Smooth muscle cell of the brain vasculature (primary cell): ENCODE results near the gene CIAO2A.
"Not testable (repeated sequence)": the region's sequence is repeated elsewhere in the genome, so short reads cannot be mapped to it uniquely, and the experiment has no call there.

Experiments
- DNase-seq: peaks from one replicate; pipeline ENCODE4 v3.0.0-alpha.2; 2012; ENCODE audit warnings: low read depth, low spot score

Gene CIAO2A

DNA sequence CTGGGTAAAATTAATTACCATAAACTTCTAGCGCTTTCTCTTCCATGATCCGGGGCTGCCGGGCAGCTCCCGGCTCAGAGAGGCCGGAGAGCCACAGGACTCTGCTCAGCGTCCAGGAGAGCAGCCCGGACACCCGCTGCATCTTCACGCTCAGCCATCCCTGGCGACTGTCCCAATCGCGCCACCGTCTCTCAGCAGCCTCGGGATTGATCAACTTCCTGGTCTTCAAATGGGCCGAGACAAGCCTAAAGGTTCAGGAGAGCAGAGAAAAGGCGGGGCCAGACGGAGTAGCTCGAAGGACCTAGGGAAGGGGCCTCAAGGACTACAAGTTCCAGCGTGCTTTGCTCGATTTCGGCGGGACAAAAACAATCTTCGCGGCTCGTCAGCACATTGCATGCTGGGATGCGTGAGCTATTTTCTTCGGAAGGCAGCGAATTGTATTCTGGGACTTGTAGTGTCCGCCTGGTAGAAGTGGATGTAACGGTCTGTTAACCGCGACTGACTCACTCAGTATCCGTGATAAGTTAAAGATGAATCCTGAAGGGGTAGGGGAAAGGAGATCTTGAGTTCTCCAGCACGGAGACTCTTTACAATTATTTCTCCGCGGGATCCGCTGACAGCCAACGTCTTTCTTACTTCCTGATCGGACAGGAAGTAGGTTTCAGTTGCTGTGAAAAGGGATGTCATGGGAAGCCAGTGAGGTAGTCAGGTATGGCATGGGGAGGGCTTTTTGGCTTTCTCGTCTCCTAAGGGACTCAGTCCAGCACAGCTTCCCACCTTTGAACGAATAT lies at the start of gene CIAO2A:
TSS of gene CIAO2A (minus strand) at position 212 of the 791 bp plus-strand sequence. CDS start at position 142, 70 bp downstream.
- peak; percentile 96 for DNase-seq

GRCh38 chr15:64143276-64143675 lies 49.6 kb upstream of the CIAO2A start:
- DNase-seq = no peak

DNA sequence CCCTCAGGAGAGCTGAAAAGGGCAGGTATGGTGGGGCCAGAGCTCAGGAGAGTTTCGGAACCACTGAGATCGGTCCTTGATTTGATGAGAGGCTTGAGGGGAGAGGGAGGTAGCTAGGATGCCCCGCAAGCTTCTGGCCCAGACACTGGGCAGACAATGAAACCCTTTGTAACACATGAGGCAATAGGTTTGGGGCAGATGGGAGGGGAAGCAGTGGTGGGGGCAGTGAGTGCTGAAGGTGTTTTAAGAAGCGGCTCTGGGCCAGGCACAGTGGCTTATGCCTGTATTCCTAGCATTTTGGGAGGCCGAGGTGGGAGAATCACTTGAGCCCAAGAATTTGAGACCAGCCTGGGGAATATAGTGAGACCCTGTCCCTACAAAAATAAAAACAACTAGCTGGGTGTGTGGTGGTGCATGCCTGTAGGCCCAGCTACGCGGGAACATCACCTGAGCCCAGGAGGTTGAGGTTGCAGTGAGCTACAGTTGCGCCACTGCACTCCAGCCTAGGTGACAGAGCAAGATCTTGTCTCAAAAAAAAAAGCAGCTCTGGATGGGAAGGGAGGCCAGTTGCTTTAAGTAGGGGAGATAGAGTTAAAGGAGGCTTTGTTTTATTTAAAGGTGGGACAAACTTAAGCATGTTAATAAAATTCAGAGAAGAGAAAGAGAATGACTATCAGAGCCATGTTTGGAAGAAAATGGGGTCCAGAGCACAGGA lies 48.3 kb upstream of the CIAO2A start:
- DNase-seq = no peak

- no peak for DNase-seq
These were observed 44.8 kb upstream of the CIAO2A start for GRCh38 chr15:64138331-64138941.

DNA sequence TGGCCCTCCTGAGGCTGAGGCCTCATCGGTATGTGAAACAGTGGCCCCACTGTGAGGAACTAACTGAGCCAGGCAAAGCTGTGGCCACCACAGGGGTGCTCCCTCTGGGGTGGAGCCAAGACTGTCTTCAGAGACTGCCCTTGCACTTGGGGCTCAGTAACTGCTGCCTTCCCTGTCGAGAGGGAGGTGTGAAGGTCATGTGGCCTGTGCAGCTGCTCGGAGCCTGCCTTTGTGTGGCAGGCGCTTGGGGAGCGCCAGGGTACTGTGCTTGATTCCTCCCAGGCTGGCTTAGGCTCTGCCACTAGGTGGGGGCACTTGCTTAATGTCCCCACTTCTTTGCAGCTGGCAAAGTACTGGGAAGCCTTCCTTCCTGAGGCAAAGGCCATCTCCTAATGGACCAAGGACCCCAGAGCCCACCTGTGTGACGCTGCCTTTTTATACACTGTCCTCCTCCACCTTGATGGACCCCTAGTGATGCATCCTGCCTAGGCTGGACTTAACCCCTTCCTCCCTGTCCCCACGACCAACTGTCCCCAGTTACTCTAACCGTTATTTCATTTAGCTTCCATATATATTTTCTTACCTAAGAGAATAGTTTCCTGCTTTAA lies 43.7 kb upstream of the CIAO2A start:
- DNase-seq = no peak

DNA sequence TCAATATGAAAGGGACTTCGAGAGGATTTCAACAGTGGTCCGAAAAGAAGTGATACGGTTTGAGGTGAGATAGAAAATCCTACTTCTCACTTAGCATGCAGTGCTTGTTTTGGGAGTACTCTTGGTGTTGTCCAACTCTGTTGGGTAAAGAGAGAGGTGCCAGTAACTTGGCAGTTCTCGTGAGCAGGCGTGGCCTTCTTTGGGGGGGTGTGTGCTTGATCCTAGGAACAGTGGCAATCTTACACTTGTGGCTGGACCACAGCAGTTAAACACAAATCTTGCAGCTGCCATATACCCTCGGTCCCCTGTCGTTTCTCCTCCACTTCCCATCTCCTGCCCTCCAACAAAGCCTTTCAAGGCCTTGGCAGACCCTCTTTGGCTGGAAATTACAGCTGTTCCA lies 42.7 kb upstream of the CIAO2A start:
- no peak for DNase-seq

DNA sequence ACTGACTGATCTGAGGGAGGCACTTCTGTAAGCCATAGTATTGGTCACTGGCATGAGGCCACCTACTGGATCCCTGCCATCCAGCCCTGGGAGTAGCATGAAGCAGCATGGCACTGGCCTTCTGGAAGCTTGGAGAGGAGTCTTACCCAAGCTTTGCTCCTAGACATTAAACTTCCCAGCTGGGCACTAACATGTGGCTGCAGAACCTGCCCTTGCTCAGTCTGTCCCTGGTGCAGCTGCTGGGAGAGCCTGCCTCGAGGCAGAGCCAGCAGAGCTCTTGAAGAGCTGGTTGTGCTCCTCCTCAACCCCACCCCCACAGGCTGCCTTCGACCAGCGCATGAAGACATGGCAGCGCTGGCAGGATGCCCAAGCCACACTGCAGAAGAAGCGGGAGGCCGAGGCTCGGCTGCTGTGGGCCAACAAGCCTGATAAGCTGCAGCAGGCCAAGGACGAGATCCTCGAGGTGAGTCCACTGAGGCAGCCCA lies 40.7 kb upstream of the CIAO2A start:
- DNase-seq = no peak

DNA sequence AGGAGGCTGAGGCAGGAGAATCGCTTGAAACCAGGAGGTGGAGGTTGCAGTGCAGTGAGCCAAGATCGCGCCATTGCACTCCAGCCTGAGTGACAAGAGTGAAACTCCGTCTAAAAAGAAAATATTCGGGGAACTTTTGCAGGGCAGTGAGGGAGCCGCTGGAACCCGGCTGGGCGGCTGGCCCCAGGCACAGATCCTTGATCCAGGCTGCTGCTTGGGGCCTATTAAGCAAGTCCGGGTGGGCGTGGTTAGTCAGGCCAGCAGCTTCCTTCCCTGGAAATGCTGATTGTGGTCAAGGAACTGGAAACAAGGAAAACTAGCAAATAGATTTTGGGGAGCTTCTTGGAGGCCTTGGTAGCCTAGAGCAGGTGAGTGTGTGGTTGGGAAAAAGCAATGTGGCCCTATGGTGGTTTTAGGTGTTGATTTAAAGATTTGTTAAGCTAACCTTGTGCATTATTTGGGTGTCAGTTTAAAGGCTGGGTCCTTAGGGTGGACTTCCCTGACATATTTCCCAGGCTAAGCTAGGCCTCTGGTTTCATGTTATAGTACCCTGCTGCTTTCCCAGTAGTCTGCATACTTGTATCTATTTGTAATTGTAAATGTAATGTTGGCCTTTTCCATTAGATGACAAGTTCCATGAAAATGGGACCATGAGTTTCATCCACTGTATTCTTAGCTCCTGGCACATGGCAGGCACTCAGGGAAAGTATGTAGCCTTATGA lies 40.1 kb upstream of the CIAO2A start:
- DNase-seq = no peak

- DNase-seq = no peak
These were observed 38.6 kb upstream of the CIAO2A start for GRCh38 chr15:64132217-64132616.

- DNase-seq = no peak
These were observed 37.9 kb upstream of the CIAO2A start for GRCh38 chr15:64131547-64131946.

DNA sequence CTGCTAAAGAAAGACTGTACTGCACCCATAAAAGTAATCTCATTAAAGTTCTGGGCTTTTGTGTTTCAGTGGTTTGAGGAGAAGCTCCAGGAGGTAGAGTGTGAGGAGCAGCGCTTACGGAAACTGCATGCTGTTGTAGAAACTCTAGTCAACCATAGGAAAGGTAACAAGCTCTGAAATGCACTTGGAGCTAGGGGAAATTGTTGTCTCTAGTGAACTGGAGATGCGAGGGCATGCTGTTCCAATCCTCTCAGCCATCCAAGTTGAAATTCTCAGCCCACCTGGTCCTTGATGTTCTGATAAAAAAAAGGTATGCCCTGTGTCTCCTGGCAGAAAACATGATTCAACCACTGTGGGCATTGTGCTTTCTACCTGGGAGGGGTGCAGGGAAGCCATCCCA lies 36.5 kb upstream of the CIAO2A start:
- DNase-seq = no peak

- no peak for DNase-seq
These were observed 34.1 kb upstream of the CIAO2A start for GRCh38 chr15:64127521-64128270.

- no peak for DNase-seq
These were observed 32.3 kb upstream of the CIAO2A start for GRCh38 chr15:64125978-64126377.

DNA sequence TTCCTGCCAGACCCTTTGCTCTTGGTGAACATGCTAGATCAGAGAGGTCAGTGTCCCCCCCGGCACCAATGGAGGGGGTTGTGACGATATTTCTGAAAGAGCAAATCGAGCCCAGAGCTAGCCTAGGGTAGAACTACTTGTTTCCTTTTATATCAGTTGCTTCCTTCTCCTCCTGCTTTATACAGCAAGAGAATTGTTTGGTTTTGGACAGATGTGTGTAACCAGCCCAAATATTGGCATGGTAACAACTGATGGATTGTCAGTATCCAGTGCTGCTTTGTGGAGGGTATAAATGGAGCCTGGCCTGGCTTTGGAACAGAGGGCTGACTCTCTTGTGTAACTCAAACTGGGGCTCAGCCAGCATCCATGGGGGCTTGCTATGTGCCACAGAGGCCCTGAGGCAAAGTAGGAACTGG lies 29.3 kb upstream of the CIAO2A start:
- no peak for DNase-seq

- DNase-seq = no peak
These were observed 28.8 kb upstream of the CIAO2A start for GRCh38 chr15:64122444-64122843.

DNA sequence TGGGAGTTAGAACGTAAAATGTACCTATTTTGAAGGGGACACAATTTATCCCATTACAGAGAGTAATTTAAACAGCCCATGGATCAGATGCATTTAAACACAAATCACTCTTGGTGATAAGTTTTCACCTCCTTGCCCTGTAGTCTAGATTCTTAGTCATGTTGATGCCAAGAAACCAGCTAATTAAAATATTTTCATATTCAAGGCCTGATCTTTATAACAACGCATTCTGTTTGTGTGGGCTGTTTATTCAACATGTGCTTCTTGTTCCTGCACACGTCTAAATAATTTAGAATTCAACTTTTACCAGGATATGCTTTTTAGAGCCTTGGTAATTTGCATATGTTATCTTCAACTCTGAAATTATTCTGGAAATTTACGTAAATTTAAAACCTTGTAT lies 28.0 kb upstream of the CIAO2A start:
- no peak for DNase-seq

GRCh38 chr15:64120322-64120721 lies 26.7 kb upstream of the CIAO2A start:
- DNase-seq = not testable (repeated sequence)

DNA sequence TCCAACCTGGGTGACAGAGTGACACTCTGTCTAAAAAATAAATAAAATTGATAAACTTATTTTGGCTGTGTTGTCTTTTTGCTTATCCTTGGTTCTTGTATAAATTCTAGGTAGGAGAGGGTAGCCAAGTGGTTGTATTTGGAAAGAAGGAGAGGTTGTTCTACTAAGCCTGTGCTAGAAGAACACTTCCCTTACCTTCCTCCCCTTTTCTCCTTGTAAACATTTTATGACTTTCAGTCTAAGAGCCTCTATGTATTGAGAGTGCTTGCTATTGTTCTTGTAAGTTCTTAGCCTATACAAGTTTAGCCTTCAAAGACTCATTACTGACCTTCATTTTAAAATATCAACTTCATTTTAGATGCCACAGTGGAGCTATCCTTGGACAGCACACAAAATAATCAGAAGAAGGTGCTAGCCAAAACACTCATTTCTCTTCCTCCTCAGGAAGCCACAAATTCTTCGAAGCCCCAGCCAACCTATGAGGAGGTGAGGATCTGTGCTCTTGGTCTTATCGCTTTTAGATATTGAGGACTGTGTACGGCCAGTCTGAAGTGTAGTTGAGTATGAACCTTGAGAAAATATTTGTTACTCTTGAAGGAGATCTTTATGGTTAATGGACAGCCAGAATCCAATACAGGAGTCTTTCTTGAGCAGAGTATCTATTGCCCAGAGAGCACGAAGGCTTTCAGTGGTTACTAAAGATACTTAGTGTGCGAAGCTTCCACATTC lies 24.3 kb upstream of the CIAO2A start:
- DNase-seq = no peak

DNA sequence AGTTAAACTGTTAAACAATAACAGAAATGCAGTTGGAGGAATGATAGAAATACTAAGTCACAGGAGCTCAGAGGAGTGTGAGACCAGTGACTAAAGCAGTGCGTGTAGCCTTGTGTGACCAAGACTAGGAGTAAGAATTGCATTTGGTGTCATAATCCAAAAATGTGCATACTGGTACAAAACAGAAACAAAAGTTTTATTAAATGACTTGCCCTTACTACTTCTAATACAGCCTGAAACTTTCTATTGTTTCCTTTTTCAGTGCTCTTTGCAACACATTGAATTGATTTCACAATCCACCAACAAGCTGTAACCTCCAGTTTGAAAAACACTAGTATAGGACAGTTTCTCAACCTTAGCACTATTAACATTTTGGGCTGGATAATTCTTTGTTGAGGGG lies 19.3 kb upstream of the CIAO2A start:
- no peak for DNase-seq
